HG03558 (cell line): Measurements from ENCODE around the gene PGGT1B.
A peak's percentile ranks its signal among the peaks of the same experiment; 100 is the strongest.

Source experiments
- ATAC-seq: cut with Tn5 transposase; IDR thresholded peaks from one replicate; pipeline ENCODE4 v1.9.1; 2021; ENCODE audit warnings: moderate number of reproducible peaks; ENCODE audit not compliant: unreplicated experiment; ENCODE audit errors: extremely low read depth

The PGGT1B gene

DNA sequence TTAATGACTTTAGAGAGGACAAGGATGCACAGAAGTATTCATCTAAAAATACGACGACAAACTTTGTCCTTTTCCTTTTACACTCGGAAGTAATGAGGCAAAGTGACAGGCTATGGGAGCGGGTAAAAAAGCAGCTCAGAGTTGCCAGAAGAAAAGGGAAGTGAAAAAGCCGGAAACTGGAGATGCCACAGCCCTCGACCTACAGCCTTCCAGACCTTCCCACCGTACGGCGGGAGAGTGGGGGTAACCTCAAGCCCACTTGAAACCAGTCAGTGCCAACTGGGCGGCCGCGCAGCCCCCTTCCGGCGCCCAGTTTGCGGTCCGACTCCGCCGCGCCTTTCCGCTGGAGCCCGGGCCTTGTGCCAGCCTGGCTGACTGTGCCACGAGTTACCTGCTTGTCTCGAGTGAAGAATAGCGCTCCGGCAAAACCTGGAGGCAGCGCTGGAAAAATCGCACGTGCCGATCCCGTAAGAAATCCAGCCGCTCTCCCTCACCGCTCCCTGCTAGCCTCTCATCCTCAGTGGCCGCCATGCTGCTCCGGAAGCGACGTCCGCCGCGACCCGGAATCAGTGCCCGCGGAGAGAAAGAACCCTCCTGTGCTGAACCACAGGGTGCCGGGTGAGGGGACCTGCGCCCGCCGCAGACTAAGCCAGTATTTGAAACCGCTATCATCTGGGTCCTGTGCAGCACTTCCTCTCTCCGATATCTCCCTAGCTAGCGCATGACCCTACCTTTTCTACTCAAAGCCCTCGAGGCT, at the start of gene PGGT1B:
Gene PGGT1B (minus strand): TSS at position 557 of the 757 bp plus-strand sequence. CDS start 26 bp downstream, at position 531.
- ATAC-seq: peak; percentile 74

- no peak for ATAC-seq
Measured at GRCh38 chr5:115309751-115310370, 47.2 kb upstream of the PGGT1B start.

DNA sequence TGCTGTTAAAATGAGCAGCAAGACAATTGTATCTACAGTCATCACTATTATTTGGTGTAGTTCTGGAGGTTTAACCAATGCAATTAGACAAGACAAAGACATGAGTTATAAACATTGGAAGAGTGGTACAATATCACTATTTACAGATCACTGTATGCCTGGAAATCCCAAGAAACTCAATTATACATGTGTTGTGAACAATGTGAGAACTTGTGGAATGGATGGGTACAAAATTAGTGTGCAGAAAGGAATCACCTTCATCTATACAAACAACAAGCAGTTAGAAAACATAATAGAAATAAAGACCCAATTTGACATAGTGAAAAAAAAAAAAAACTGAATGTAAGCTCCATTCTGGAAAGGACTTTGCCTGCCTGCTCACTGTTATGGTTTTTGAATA, 46.1 kb upstream of the PGGT1B start:
- no peak for ATAC-seq

- ATAC-seq: no peak
Measured at GRCh38 chr5:115306011-115306536, 43.4 kb upstream of the PGGT1B start.

GRCh38 chr5:115304496-115304895, 41.8 kb upstream of the PGGT1B start:
- ATAC-seq: no peak

- no peak for ATAC-seq
Measured at GRCh38 chr5:115298811-115299210, 36.1 kb upstream of the PGGT1B start.

GRCh38 chr5:115297031-115297430, 34.4 kb upstream of the PGGT1B start:
- ATAC-seq: no peak

DNA sequence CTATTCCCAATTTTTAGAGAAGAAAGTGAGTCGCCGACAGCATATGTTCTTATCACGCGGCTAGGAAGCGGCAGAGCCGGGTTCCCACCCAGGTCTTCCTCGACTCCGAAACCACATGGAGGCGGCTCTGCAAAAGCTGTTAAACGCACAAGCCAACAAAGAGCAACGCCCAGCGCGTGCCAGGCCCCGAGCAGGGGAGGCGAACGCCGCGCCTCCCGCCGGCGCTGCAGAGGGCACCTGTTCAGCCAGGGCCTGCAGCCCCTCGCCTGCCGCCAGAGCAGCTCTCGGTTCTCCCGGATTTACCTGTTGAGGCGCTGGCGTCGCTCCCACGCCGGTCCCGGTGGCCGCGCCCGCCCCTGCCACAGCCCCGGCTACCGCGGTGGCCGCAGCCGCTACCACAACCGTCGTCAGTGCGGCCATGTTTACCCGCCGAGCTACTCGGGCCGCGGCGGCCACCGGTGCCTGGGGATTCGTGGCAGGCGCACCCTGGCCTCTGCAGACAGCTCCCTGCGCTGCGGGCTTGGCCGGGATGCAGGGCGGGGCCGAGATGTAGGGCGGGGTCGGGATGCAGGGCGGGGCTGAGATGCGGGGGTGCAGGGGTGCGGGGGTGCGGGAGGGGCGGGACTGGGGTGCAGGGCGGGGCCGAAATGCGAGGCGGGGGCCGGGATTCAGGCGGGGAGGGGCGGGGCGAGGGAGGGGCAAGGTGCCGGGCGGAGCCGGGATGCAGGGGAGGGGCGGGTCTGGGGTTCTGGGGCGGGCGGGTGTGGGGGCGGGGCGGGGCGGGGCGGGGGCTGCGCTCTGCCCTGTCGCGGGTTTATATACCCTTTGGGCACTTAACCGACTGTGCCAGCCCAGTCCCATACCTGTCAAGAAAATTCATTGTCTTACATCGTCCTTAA, 33.7 kb upstream of the PGGT1B start, which contains the start of gene CCDC112:
Gene CCDC112 (minus strand): TSS at position 531 of the 899 bp plus-strand sequence. CDS start 111 bp downstream, at position 420.
- peak; percentile 69 for ATAC-seq

- no peak for ATAC-seq
Measured at GRCh38 chr5:115295777-115296123, 33.1 kb upstream of the PGGT1B start.

GRCh38 chr5:115291397-115291796, 28.7 kb upstream of the PGGT1B start:
- ATAC-seq: no peak

DNA sequence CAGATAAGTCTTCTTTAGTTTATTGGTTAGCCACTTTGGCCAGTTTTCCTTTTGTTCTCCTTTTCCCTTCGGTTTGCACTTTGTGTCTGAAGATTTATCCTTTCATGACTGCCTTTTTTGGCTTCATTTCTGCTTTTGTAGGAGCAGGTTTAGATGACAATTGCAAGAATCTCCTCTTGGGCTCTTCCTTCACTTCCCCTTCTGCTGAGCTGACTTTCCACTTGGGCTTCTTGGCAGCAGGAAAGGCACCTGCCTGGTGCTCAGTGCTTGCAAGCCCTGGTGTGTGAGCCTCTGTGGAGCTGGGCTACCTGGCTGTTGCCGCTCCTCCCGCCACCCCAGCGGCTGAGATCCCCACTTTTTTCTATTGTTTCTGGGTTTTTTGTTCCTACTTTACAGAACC, 26.4 kb upstream of the PGGT1B start:
- no peak for ATAC-seq

GRCh38 chr5:115284021-115284420, 21.3 kb upstream of the PGGT1B start:
- no peak for ATAC-seq

DNA sequence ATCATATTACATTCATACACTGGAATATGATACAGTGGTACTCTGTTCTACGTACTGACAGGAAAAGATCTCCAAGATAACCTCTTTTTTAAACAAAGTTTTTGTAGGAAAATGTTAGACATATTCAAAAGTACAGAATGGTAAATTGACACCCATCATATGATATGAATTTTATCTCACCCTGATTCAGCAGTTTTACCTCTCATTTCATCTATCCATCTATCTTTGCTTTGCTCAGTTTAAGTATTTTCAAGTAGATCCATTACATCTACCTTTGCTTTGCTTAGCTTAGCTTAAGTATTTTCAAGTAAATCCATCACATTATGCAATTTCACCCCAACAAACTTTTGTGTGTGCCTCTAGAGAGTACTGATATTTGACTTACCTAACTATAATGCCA, 19.5 kb upstream of the PGGT1B start:
- ATAC-seq: no peak

- ATAC-seq: no peak
Measured at GRCh38 chr5:115274584-115274983, 11.9 kb upstream of the PGGT1B start.

GRCh38 chr5:115272297-115272958, 9.8 kb upstream of the PGGT1B start:
- no peak for ATAC-seq

DNA sequence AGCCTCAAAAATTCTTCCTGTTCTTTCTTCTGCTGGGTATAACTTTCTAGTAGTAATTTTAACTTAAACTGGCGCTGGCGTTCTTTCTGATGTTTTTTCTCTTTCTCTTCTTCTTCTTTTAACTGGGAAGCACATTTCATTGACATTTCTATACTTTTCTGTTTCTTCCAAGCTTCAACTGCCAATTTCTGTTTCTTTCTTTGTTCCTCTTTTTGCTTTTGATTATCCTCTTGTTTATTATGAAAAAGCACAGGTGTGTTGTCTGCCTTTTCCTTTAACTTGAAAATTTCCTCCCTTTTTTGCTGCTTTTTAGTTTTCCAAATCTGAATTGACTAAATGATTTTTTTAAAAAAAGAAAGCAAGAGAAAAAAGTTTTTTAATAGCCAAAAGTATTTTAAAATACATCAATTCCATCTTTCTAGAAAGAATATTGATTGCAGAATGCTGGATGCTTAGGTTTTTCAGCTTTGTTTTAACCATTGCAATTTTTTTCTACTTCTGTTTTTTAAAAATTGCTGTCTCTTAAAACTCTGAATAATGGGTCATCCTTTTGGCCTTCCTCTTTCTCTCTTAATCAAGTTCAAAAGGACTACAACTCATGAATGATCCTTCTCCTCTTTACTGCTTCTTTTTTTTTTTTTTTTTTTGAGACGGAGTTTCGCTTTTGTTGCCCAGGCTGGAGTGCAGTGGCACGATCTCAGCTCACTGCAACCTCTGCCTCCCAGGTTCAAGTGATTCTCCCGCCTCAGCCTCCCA, 8.8 kb upstream of the PGGT1B start:
- no peak for ATAC-seq

GRCh38 chr5:115267617-115268016, 4.9 kb upstream of the PGGT1B start:
- ATAC-seq: no peak

DNA sequence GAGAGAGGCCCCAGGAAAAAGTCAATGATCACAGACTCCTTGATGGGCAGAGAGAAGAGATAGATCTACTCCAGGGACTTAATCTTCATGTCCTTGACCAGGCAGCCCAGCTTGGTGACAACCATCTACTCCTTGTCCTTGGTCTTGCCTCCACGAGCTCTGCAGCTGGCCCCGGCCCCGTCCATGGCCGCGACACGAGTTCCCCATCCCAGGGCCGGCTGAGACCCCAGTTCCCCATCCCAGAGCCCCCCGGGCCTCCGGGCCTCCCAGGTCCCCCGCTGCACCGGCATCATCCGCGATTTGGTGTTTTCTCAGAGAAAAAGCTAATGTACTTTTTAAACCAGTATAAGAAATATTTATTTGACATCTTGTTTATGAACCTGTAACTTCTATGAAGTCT, 2.5 kb upstream of the PGGT1B start:
- ATAC-seq: no peak

DNA sequence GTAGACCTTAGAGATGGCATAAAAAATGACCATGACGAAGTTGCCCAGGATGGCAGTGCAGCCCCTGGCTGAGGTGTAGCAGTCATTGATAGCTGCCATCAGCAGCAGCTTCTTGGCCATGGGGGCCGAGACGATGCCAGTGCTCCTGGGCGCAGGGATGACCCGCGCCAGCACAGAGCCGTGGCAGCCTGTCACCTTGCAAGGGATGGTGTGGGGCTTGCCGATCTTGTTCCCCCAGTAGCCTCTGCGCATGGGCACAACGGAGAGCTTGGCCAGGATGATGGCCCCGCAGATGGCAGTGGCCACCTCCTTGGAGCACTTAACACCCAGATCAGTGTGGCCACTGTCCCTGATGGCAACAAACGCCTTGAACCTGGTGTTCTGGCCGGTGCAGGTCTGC, 2.1 kb upstream of the PGGT1B start:
- ATAC-seq: no peak

GRCh38 chr5:115263078-115263380, 352 bp upstream of the PGGT1B start:
- ATAC-seq: no peak
